Liver (tissue), 9 donors: ENCODE measurements around the gene METTL25. TPM values are rescaled to one million over a fixed set of nuclear protein-coding genes. Genes with fewer than 3 reads are reported as not detected.

Experiments used
- DNase-seq: peaks from one replicate; pipeline ENCODE4 v3.0.0-alpha.2; 2017; ENCODE audit warnings: low spot score
- H3K27ac ChIP-seq, 2 donors: one replicate each; pipeline ENCODE4 v1.7.0; 2013; ENCODE audit warnings: inconsistent platforms in 2 of 2, low read length in 2 of 2, control low read depth in 1 of 2, low read depth in 1 of 2, mild to moderate bottlenecking in 1 of 2
- H3K27me3 ChIP-seq, 4 donors: one replicate each; pipeline versions ENCODE4 v1.6.1 to v1.7.0; 2013; ENCODE audit warnings: low read length in 3 of 4, inconsistent platforms in 1 of 4, mild to moderate bottlenecking in 1 of 4, moderate library complexity in 1 of 4; ENCODE audit not compliant: control insufficient read depth in 4 of 4, insufficient read depth in 4 of 4
- H3K36me3 ChIP-seq, 4 donors: one replicate each; pipeline versions ENCODE4 v1.6.1 to v1.7.0; 2013; ENCODE audit warnings: low read length in 3 of 4, mild to moderate bottlenecking in 3 of 4, low read depth in 1 of 4, moderate library complexity in 1 of 4; ENCODE audit not compliant: control insufficient read depth in 4 of 4, insufficient read depth in 3 of 4
- H3K4me1 ChIP-seq, 4 donors: one replicate each; pipeline versions ENCODE4 v1.6.1 to v1.7.0; 2013; ENCODE audit warnings: low read length in 3 of 4, mild to moderate bottlenecking in 3 of 4, moderate library complexity in 1 of 4; ENCODE audit not compliant: control insufficient read depth in 4 of 4, insufficient read depth in 4 of 4
- H3K4me3 ChIP-seq, 3 donors: one replicate each; pipeline versions ENCODE4 v1.6.1 to v1.7.0; 2013; ENCODE audit warnings: low read length in 3 of 3, control low read depth in 1 of 3, low read depth in 1 of 3, mild to moderate bottlenecking in 1 of 3
- H3K9ac ChIP-seq, 2 donors: one replicate each; pipeline ENCODE4 v1.7.0; 2013; ENCODE audit warnings: low read length in 2 of 2, mild to moderate bottlenecking in 2 of 2, moderate library complexity in 2 of 2, control low read depth in 1 of 2, low read depth in 1 of 2
- H3K9me3 ChIP-seq, 4 donors: one replicate each; pipeline versions ENCODE4 v1.6.1 to v1.7.0; 2013; ENCODE audit warnings: low read length in 3 of 4; ENCODE audit not compliant: control insufficient read depth in 4 of 4
- CTCF ChIP-seq: fragments of 150-350 bp; IDR thresholded peaks from 2 replicates; pipeline ENCODE4 v1.5.1; 2017; ENCODE audit warnings: improper control_type of control experiment, low read depth, low read length; ENCODE audit not compliant: missing input control
- EGR1 ChIP-seq, 2 donors: IDR thresholded peaks; 2 replicates each; pipeline ENCODE4 v1.6.1; 2016 to 2018; ENCODE audit warnings: antibody characterized with exemption in 2 of 2, low read depth in 2 of 2
- FOXA1 ChIP-seq: IDR thresholded peaks from 2 replicates; pipeline ENCODE4 v1.6.1; 2016; ENCODE audit warnings: antibody characterized with exemption
- FOXA2 ChIP-seq: IDR thresholded peaks from 2 replicates; pipeline ENCODE4 v1.6.1; 2016; ENCODE audit warnings: antibody characterized with exemption
- GABPA ChIP-seq, 2 donors: IDR thresholded peaks in 1 of 2; conservative IDR thresholded peaks in 1 of 2; 2 replicates each; pipeline ENCODE4 v1.6.1; 2016; ENCODE audit warnings: antibody characterized with exemption in 2 of 2, mild to moderate bottlenecking in 1 of 2, moderate library complexity in 1 of 2
- HNF4A ChIP-seq, 2 donors: conservative IDR thresholded peaks; 2 replicates each; pipeline ENCODE4 v1.6.1; 2016; ENCODE audit warnings: antibody characterized with exemption in 2 of 2, mild to moderate bottlenecking in 2 of 2
- HNF4G ChIP-seq: IDR thresholded peaks from 2 replicates; pipeline ENCODE4 v1.6.1; 2016; ENCODE audit warnings: antibody characterized with exemption
- JUND ChIP-seq, 2 donors: IDR thresholded peaks; 2 replicates each; pipeline ENCODE4 v1.6.1; 2016; ENCODE audit warnings: antibody characterized with exemption in 2 of 2
- REST ChIP-seq: IDR thresholded peaks from 2 replicates; pipeline ENCODE4 v1.6.1; 2016; ENCODE audit warnings: antibody characterized with exemption, mild to moderate bottlenecking
- RXRA ChIP-seq, 2 donors: IDR thresholded peaks; 2 replicates each; pipeline ENCODE4 v1.6.1; 2017 to 2018; ENCODE audit warnings: antibody characterized with exemption in 2 of 2, mild to moderate bottlenecking in 1 of 2
- SP1 ChIP-seq: IDR thresholded peaks from 2 replicates; pipeline ENCODE4 v1.6.1; 2018; ENCODE audit warnings: antibody characterized with exemption, mild to moderate bottlenecking
- TAF1 ChIP-seq: conservative IDR thresholded peaks from 2 replicates; pipeline ENCODE4 v1.6.1; 2016; ENCODE audit warnings: antibody characterized with exemption, mild to moderate bottlenecking
- YY1 ChIP-seq: IDR thresholded peaks from 2 replicates; pipeline ENCODE4 v1.6.1; 2016; ENCODE audit warnings: antibody characterized with exemption, mild to moderate bottlenecking
- ZBTB33 ChIP-seq: IDR thresholded peaks from 2 replicates; pipeline ENCODE4 v1.6.1; 2016; ENCODE audit warnings: antibody characterized with exemption
- WGBS: extraction: QIAGEN DNeasy Blood & Tissue Kit; methylation state at CpG from one replicate; pipeline ENCODE4 v1.1.7; 2013; 5-methylcytosine and 5-hydroxymethylcytosine counted together
- polyA plus RNA-seq, 2 donors: library from polyadenylated mRNA; stranded (reverse) in 1 of 2; unstranded in 1 of 2; fragments of 200-250 nt in 1 of 2; fragments of >200 nt in 1 of 2; fragmentation: Nextera tagmentation in 1 of 2; extraction: Ambion mirVana in 1 of 2; gene quantifications; one replicate each; pipeline versions ENCODE4 v1.2.1 to v1.2.3, GENCODE V29; 2013 to 2015
- total RNA-seq, 2 donors: library from RNA; depleted of rRNA; stranded (reverse); fragments of >200 nt; gene quantifications; one replicate each; pipeline ENCODE4 v1.2.3, GENCODE V29; 2014
- TF ChIP-seq, protein P1 (sequence below): IDR thresholded peaks from 2 replicates; pipeline ENCODE4 v1.6.1; 2016; ENCODE audit warnings: antibody characterized with exemption
- TF ChIP-seq, protein P2 (sequence below): IDR thresholded peaks from 2 replicates; pipeline ENCODE4 v1.6.1; 2016; ENCODE audit warnings: antibody characterized with exemption
- donor health status: healthy.
- donor health status: healthy.
- donor health status: healthy.
- donor health status: healthy.
- donor health status: healthy.

METTL25 gene
- total and polyA plus RNA-seq, 4 donors, result 1.5 to 13.4 (median 9.6) TPM

GRCh38 chr12:82458101-82458500, 99.8 kb downstream of the METTL25 start:
- Histone ChIP-seq H3K9me3 (no peaks in the 10 kb centered on the region), H3K4me3 (no peak overlapping the region), H3K27ac (no peak overlapping the region), H3K27me3 (no peaks in the 10 kb centered on the region), H3K36me3 (peaks cover 0 to 11% (median 6%) of the 10 kb centered on the region in 4 donors), H3K9ac (no peak overlapping the region), H3K4me1 (no peaks in the 10 kb centered on the region)
- 99% methylated on average over 1 of the region's 1 CpG for WGBS
- no peak for DNase-seq
- TF ChIP-seq FOXA1 (no peak), EGR1 (IDR thresholded peaks at IDR 0.05; ENCODE audit: low read depth in 2 of 2) (no peak), TAF1 (no peak), HNF4G (no peak), CTCF (no peak), RXRA (IDR thresholded peaks at IDR 0.05) (no peak), GABPA (IDR thresholded peaks at IDR 0.05 in 1 of 2, conservative IDR thresholded peaks at IDR 0.05 in 1 of 2) (no peak), FOXA2 (no peak), HNF4A (conservative IDR thresholded peaks at IDR 0.05) (no peak), JUND (IDR thresholded peaks at IDR 0.05) (no peak)
- TF ChIP-seq, protein P1, sequence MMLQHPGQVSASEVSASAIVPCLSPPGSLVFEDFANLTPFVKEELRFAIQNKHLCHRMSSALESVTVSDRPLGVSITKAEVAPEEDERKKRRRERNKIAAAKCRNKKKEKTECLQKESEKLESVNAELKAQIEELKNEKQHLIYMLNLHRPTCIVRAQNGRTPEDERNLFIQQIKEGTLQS, result no peak
- TF ChIP-seq, protein P2, sequence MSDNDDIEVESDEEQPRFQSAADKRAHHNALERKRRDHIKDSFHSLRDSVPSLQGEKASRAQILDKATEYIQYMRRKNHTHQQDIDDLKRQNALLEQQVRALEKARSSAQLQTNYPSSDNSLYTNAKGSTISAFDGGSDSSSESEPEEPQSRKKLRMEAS, result no peak

DNA sequence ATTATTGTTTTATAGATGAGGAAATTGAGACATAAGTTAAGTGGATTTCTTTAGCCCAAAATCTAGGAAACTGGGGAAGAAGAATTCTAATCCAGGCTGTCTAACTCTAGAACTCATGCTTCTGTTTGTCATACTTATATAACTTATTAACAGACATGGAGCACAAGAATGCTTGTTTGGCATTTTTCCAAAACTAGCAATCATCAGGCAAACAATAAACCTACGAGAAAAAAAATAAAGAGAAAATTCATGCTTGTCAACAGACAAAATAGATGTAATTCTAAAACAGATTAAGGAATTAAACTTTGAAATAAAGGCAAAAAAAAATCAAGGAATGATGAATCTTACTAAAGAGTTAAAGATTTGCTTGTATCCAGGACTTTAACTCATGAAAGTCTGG, 103.1 kb downstream of the METTL25 start:
- Histone ChIP-seq H3K27ac (no peak overlapping the region), H3K9ac (no peak overlapping the region), H3K4me3 (no peak overlapping the region), H3K36me3 (peaks cover 0 to 11% (median 6%) of the 10 kb centered on the region in 4 donors), H3K27me3 (no peaks in the 10 kb centered on the region), H3K9me3 (no peaks in the 10 kb centered on the region), H3K4me1 (no peaks in the 10 kb centered on the region)
- no peak for DNase-seq
- WGBS, result 43% methylated on average over 1 of the region's 1 CpG
- no peak for TF ChIP-seq RXRA (IDR thresholded peaks at IDR 0.05)
- no peak for TF ChIP-seq TAF1
- no peak for TF ChIP-seq SP1
- no peak for TF ChIP-seq CTCF
- TF ChIP-seq ZBTB33, result no peak
- no peak for TF ChIP-seq HNF4G
- no peak for TF ChIP-seq FOXA2
- no peak for TF ChIP-seq YY1
- no peak for TF ChIP-seq REST
